Sigmoid colon (tissue), 7 donors: ENCODE data around the gene CAP2. TPM values are rescaled to one million over a fixed set of nuclear protein-coding genes. Genes with fewer than 3 reads are reported as not detected.

ENCODE experiments used
- DNase-seq: peaks from one replicate; pipeline ENCODE4 v3.0.0-alpha.2; 2019
- H3K27ac ChIP-seq, 4 donors: fragments of 200-600 bp; sonication (generic); one replicate each; pipeline ENCODE4 v1.5.1; 2016 to 2019; ENCODE audit warnings: mild to moderate bottlenecking in 1 of 4
- H3K27me3 ChIP-seq, 3 donors: fragments of 200-600 bp; sonication (generic); one replicate each; pipeline ENCODE4 v1.5.1; 2019; ENCODE audit warnings: mild to moderate bottlenecking in 1 of 3
- H3K36me3 ChIP-seq, 4 donors: fragments of 200-600 bp; sonication (generic); one replicate each; pipeline ENCODE4 v1.5.1; 2016 to 2019
- H3K4me1 ChIP-seq, 4 donors: fragments of 200-600 bp; sonication (generic); one replicate each; pipeline ENCODE4 v1.5.1; 2017 to 2019
- H3K4me3 ChIP-seq, 4 donors: fragments of 200-600 bp; sonication (generic); one replicate each; pipeline ENCODE4 v1.5.1; 2017 to 2019; ENCODE audit warnings: mild to moderate bottlenecking in 2 of 4, moderate library complexity in 1 of 4
- H3K9me3 ChIP-seq, 4 donors: fragments of 200-600 bp in 3 of 4; sonication (generic) in 3 of 4; one replicate each; pipeline versions ENCODE4 v1.5.1 to v1.6.1; 2013 to 2019
- EP300 ChIP-seq, 4 donors: sonication (generic); formaldehyde crosslinking; IDR thresholded peaks; one replicate each; pipeline ENCODE4 v1.6.1; 2017; ENCODE audit warnings: antibody characterized with exemption in 4 of 4
- POLR2A ChIP-seq, 2 donors: fragments of 450-650 bp; IDR thresholded peaks; one replicate each; pipeline ENCODE4 v1.6.1; 2016; ENCODE audit warnings: antibody characterized with exemption in 2 of 2, mild to moderate bottlenecking in 2 of 2, moderate library complexity in 2 of 2
- POLR2AphosphoS5 ChIP-seq, 4 donors: sonication (generic); formaldehyde crosslinking; IDR thresholded peaks; one replicate each; pipeline ENCODE4 v1.6.1; 2017; ENCODE audit warnings: antibody characterized with exemption in 4 of 4
- WGBS, 2 donors: extraction: QIAGEN DNeasy Blood & Tissue Kit; methylation state at CpG; one replicate each; pipeline ENCODE4 v1.1.7; 2013; 5-methylcytosine and 5-hydroxymethylcytosine counted together
- intact Hi-C: fragments of 100-400 bp; cut with DNase I; formaldehyde crosslinking; loops from one replicate; pipeline ENCODE4 v1.15.1; 2023
- polyA plus RNA-seq, 3 donors: library from polyadenylated mRNA; stranded (reverse); fragments of 200-250 nt; gene quantifications; one replicate each; pipeline ENCODE4 v1.2.3, GENCODE V29; 2013
- total RNA-seq, 4 donors: library from RNA; depleted of rRNA; stranded (reverse); fragments of >200 nt; gene quantifications; one replicate each; pipeline ENCODE4 v1.1.0, GENCODE V29; 2016
- TF ChIP-seq, protein P1 (sequence below), 4 experiments: fragments of 450-650 bp in 3 of 4; fragments of 200-600 bp in 1 of 4; IDR thresholded peaks; one replicate each; pipeline ENCODE4 v1.5.1; 2016 to 2019; ENCODE audit warnings: antibody characterized with exemption in 4 of 4, mild to moderate bottlenecking in 3 of 4, moderate library complexity in 2 of 4
- donor health status: healthy with polysubstance abuse.
- donor health status: Bipolar disorder and iron deficiency.
- donor health status: healthy.

CAP2 gene
- total and polyA plus RNA-seq, 7 donors = 0.92 to 67.1 (median 48.3) TPM

DNA sequence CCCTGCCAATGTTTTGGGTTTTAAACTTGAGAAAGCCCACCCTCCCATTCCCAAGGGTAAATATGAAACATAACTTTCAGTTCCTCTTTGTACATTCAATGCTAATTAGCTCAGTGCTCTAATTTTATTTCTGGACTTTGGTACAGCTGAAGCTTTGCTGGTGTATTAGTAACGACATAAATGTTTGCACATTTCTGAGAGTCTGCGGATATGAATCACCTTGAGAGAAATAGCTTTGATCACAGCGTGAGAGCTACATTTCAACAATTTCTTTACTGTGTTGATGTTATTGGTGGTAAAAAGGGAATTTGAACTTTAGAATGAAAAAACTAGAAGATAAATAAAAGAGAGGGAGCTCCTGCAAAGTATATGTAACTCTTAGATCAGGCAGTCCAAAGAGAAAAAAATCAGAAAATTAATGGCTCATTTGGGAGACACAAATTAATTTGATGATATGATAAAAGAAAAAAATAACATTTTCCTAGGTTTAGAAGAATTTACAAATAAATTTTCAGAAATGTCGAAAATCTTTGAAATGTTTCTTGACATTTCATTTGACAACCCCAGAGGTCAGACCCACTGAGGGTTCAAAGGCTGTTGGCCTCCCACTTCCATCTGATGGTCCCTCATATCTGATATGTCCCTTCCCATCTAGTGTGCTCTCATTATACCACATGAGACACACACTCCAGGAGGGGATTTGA, 38.5 kb upstream of the CAP2 start:
- H3K36me3 ChIP-seq = no peaks in the 10 kb centered on the region
- intact Hi-C loops = no loop called here
- no peak for TF ChIP-seq POLR2A (IDR thresholded peaks at IDR 0.05)
- TF ChIP-seq, protein P1, sequence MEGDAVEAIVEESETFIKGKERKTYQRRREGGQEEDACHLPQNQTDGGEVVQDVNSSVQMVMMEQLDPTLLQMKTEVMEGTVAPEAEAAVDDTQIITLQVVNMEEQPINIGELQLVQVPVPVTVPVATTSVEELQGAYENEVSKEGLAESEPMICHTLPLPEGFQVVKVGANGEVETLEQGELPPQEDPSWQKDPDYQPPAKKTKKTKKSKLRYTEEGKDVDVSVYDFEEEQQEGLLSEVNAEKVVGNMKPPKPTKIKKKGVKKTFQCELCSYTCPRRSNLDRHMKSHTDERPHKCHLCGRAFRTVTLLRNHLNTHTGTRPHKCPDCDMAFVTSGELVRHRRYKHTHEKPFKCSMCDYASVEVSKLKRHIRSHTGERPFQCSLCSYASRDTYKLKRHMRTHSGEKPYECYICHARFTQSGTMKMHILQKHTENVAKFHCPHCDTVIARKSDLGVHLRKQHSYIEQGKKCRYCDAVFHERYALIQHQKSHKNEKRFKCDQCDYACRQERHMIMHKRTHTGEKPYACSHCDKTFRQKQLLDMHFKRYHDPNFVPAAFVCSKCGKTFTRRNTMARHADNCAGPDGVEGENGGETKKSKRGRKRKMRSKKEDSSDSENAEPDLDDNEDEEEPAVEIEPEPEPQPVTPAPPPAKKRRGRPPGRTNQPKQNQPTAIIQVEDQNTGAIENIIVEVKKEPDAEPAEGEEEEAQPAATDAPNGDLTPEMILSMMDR (IDR thresholded peaks at IDR 0.05) = no peak
- TF ChIP-seq POLR2AphosphoS5 (IDR thresholded peaks at IDR 0.05) = no peak
- no peak for TF ChIP-seq EP300 (IDR thresholded peaks at IDR 0.05)
- H3K27ac ChIP-seq = peak overlapping the region in 1 of 4 donors; percentile 56
- no peak overlapping the region for H3K4me3 ChIP-seq
- DNase-seq = no peak
- WGBS, 2 donors = 18 to 61% methylated on average over 4 of the region's 4 CpGs
- H3K4me1 ChIP-seq = no peaks in the 10 kb centered on the region
- H3K27me3 ChIP-seq = no peaks in the 10 kb centered on the region
- no peaks in the 10 kb centered on the region for H3K9me3 ChIP-seq

- no peak for DNase-seq
- 82 to 89% methylated on average over 2 of the region's 2 CpGs for WGBS, 2 donors
- no peak for TF ChIP-seq POLR2A (IDR thresholded peaks at IDR 0.05)
- TF ChIP-seq, protein P1 (IDR thresholded peaks at IDR 0.05) = no peak
- no peak for TF ChIP-seq POLR2AphosphoS5 (IDR thresholded peaks at IDR 0.05)
- no peak for TF ChIP-seq EP300 (IDR thresholded peaks at IDR 0.05)
- intact Hi-C loops = no loop called here
- no peaks in the 10 kb centered on the region for H3K27me3 ChIP-seq
- H3K27ac ChIP-seq = peak overlapping the region in 1 of 4 donors; percentile 56
- no peaks in the 10 kb centered on the region for H3K36me3 ChIP-seq
- no peak overlapping the region for H3K4me3 ChIP-seq
- H3K9me3 ChIP-seq = no peaks in the 10 kb centered on the region
- H3K4me1 ChIP-seq = no peaks in the 10 kb centered on the region
Measured at GRCh38 chr6:17355404-17355774, 38.0 kb upstream of the CAP2 start.

- Histone ChIP-seq H3K27ac (no peak overlapping the region), H3K4me1 (no peaks in the 10 kb centered on the region), H3K4me3 (no peak overlapping the region), H3K36me3 (no peaks in the 10 kb centered on the region), H3K9me3 (no peaks in the 10 kb centered on the region), H3K27me3 (no peaks in the 10 kb centered on the region)
- TF ChIP-seq POLR2AphosphoS5 (IDR thresholded peaks at IDR 0.05) = no peak
- TF ChIP-seq EP300 (IDR thresholded peaks at IDR 0.05) = no peak
- no peak for TF ChIP-seq POLR2A (IDR thresholded peaks at IDR 0.05)
- TF ChIP-seq, protein P1 (IDR thresholded peaks at IDR 0.05) = no peak
- intact Hi-C loops = no loop called here
- DNase-seq = no peak
Measured at GRCh38 chr6:17358515-17358914, 34.9 kb upstream of the CAP2 start.

DNA sequence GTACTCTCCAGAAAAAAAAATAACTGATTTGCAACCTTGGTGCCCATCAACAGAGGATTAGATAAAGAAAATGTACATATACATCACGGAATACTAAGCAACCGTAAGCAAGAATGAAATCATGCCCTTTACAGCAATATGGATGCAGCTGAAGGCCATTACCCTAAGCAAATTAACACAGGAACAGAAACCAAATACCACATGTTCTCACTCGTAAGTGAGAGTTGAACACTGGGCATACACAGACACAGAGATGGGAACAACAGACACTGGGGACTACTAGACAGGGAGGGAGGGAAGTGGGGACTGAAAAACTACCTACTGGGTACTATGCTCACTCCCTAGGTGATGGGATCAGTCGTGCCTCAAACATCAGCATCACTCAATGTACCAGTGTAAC, 32.8 kb upstream of the CAP2 start:
- Histone ChIP-seq H3K27me3 (no peaks in the 10 kb centered on the region), H3K36me3 (no peaks in the 10 kb centered on the region), H3K4me3 (no peak overlapping the region), H3K4me1 (no peaks in the 10 kb centered on the region), H3K27ac (peak overlapping the region in 1 of 4 donors; percentile 50), H3K9me3 (no peaks in the 10 kb centered on the region)
- no peak for DNase-seq
- TF ChIP-seq, protein P1 (IDR thresholded peaks at IDR 0.05) = no peak
- TF ChIP-seq POLR2AphosphoS5 (IDR thresholded peaks at IDR 0.05) (no peak), POLR2A (IDR thresholded peaks at IDR 0.05) (no peak), EP300 (IDR thresholded peaks at IDR 0.05) (no peak)
- 86 to 87% methylated on average over 4 of the region's 4 CpGs for WGBS, 2 donors
- intact Hi-C loops = no loop called here

GRCh38 chr6:17361013-17361412, 32.4 kb upstream of the CAP2 start:
- intact Hi-C loops = no loop called here
- Histone ChIP-seq H3K36me3 (no peaks in the 10 kb centered on the region), H3K4me1 (no peaks in the 10 kb centered on the region), H3K4me3 (no peak overlapping the region), H3K9me3 (no peaks in the 10 kb centered on the region), H3K27me3 (no peaks in the 10 kb centered on the region), H3K27ac (peak overlapping the region in 1 of 4 donors; percentile 57)
- DNase-seq = no peak
- WGBS, 2 donors = 83 to 85% methylated on average over 3 of the region's 3 CpGs
- TF ChIP-seq POLR2A (IDR thresholded peaks at IDR 0.05) = no peak
- no peak for TF ChIP-seq EP300 (IDR thresholded peaks at IDR 0.05)
- TF ChIP-seq, protein P1 (IDR thresholded peaks at IDR 0.05) = no peak
- TF ChIP-seq POLR2AphosphoS5 (IDR thresholded peaks at IDR 0.05) = no peak
